Mucosa of descending colon (tissue), 3 donors: ENCODE results near the gene ELMO1. TPM values are rescaled to one million over a fixed set of nuclear protein-coding genes. Genes with fewer than 3 reads are reported as not detected.

ENCODE experiments used
- ATAC-seq: fragments of 200-7000 bp; cut with Tn5 transposase; one replicate; pipeline ENCODE4 v1.9.1; 2020; ENCODE audit warnings: mild to moderate bottlenecking, moderate library complexity
- DNase-seq, 3 donors: peaks; one replicate each; pipeline ENCODE4 v3.0.0-alpha.2; 2020
- H3K36me3 ChIP-seq: fragments of 200-600 bp; one replicate; pipeline ENCODE4 v1.8.0; 2021; ENCODE audit warnings: low read depth, mild to moderate bottlenecking
- H3K4me1 ChIP-seq: fragments of 200-600 bp; one replicate; pipeline ENCODE4 v1.8.0; 2021; ENCODE audit warnings: low read depth, mild to moderate bottlenecking
- H3K4me3 ChIP-seq: fragments of 200-600 bp; one replicate; pipeline ENCODE4 v1.8.0; 2021; ENCODE audit warnings: mild to moderate bottlenecking
- H3K9me3 ChIP-seq: fragments of 200-600 bp; one replicate; pipeline ENCODE4 v1.8.0; 2021; ENCODE audit warnings: mild to moderate bottlenecking
- CTCF ChIP-seq: fragments of 200-600 bp; IDR thresholded peaks from one replicate; pipeline ENCODE4 v1.8.0; 2022; ENCODE audit warnings: antibody characterized with exemption, mild to moderate bottlenecking
- intact Hi-C, 2 donors: fragments of 100-400 bp; cut with DNase I in 1 of 2; cut with micrococcal nuclease in 1 of 2; formaldehyde crosslinking; loops; one replicate each; pipeline versions ENCODE4 v1.11.0 to v1.11.1; 2022; cut with DNase I, micrococcal nuclease
- total RNA-seq, 3 donors: library from RNA; stranded (reverse); fragmentation: NEBNext Ultra II Directional in 2 of 3; extraction: Animal tissue kit (Norgen Biotek cat#: 25700) in 2 of 3; gene quantifications; one replicate each; pipeline versions ENCODE4 v1.2.1 to v1.2.4, GENCODE V29; 2021 to 2023
- donor health status: DM: no; HTN: no; CAD: no; lungs with moderate emphysema.
- donor health status: DM: no; HTN: no; CAD: no.
- donor health status: DM: no; HTN: yes; CAD: no.

The ELMO1 gene
- total RNA-seq, 3 donors from 2014 or later, result 9.7 to 27.2 (median 18.2) TPM

GRCh38 chr7:37111459-37111858, 337.2 kb downstream of the ELMO1 start:
- Histone ChIP-seq H3K9me3 (no peaks in the 10 kb centered on the region), H3K4me1 (no peaks in the 10 kb centered on the region), H3K36me3 (no peaks in the 10 kb centered on the region), H3K4me3 (no peak overlapping the region)
- no peak for TF ChIP-seq CTCF
- DNase-seq (no peak), ATAC-seq (no peak)
- intact Hi-C loops, result no loop called here

GRCh38 chr7:37110660-37111424, 337.8 kb downstream of the ELMO1 start:
- DNase-seq (no peak), ATAC-seq (no peak)
- no peak overlapping the region for H3K4me3 ChIP-seq
- intact Hi-C loops, result no loop called here
- no peaks in the 10 kb centered on the region for H3K36me3 ChIP-seq
- H3K9me3 ChIP-seq, result no peaks in the 10 kb centered on the region
- no peak for TF ChIP-seq CTCF
- H3K4me1 ChIP-seq, result no peaks in the 10 kb centered on the region

GRCh38 chr7:37109843-37110242, 338.8 kb downstream of the ELMO1 start:
- H3K36me3 ChIP-seq, result no peaks in the 10 kb centered on the region
- no peaks in the 10 kb centered on the region for H3K4me1 ChIP-seq
- H3K9me3 ChIP-seq, result no peaks in the 10 kb centered on the region
- intact Hi-C loops, result no loop called here
- ATAC-seq (no peak), DNase-seq (no peak)
- no peak overlapping the region for H3K4me3 ChIP-seq
- TF ChIP-seq CTCF, result no peak

GRCh38 chr7:37109016-37109683, 339.5 kb downstream of the ELMO1 start:
- DNase-seq, result no peak
- TF ChIP-seq CTCF, result no peak
- H3K4me1 ChIP-seq, result no peaks in the 10 kb centered on the region
- no peaks in the 10 kb centered on the region for H3K9me3 ChIP-seq
- H3K36me3 ChIP-seq, result no peaks in the 10 kb centered on the region
- intact Hi-C loops, result no loop called here
- no peak for ATAC-seq
- H3K4me3 ChIP-seq, result no peak overlapping the region

- no peak for TF ChIP-seq CTCF
- intact Hi-C loops, result no loop called here
- DNase-seq (no peak), ATAC-seq (no peak)
- H3K4me1 ChIP-seq, result no peaks in the 10 kb centered on the region
- H3K9me3 ChIP-seq, result no peaks in the 10 kb centered on the region
- H3K4me3 ChIP-seq, result no peak overlapping the region
- no peaks in the 10 kb centered on the region for H3K36me3 ChIP-seq
These were observed 340.0 kb downstream of the ELMO1 start for GRCh38 chr7:37108615-37109014.
